ENCODE data around the gene BMP8A. TPM values are rescaled to one million over a fixed set of nuclear protein-coding genes. Genes with fewer than 3 reads are reported as not detected.
"Not testable (repeated sequence)": the region's sequence is repeated elsewhere in the genome, so short reads cannot be mapped to it uniquely, and the experiment has no call there.

Gene BMP8A
- polyA plus RNA-seq (ENCODE audit: insufficient read length in 4 of 4) = under 1 TPM; 0.14 to 0.93 (median 0.34) TPM

- DNase-seq (ENCODE audit: low read depth in 4 of 4, low spot score in 3 of 4) = peak in 2 of 4 donors; percentile 32 to 36
Measured at GRCh38 chr1:39491146-39491921, at the start of gene BMP8A. Gene BMP8A (plus strand): TSS chr1:39491636. CDS start chr1:39491992, 356 bp downstream.

- no peak for DNase-seq (ENCODE audit: low read depth in 4 of 4, low spot score in 3 of 4)
Measured at GRCh38 chr1:39441797-39442196, 49.6 kb upstream of the BMP8A start.

- DNase-seq (ENCODE audit: low read depth in 4 of 4, low spot score in 3 of 4) = no peak
Measured at GRCh38 chr1:39445573-39445972, 45.9 kb upstream of the BMP8A start.

GRCh38 chr1:39446986-39447567, 44.4 kb upstream of the BMP8A start:
- no peak for DNase-seq (ENCODE audit: low read depth in 4 of 4, low spot score in 3 of 4)

- DNase-seq (ENCODE audit: low read depth in 4 of 4, low spot score in 3 of 4) = not testable (repeated sequence)
Measured at GRCh38 chr1:39450041-39450440, 41.4 kb upstream of the BMP8A start.

GRCh38 chr1:39450956-39451606, 40.4 kb upstream of the BMP8A start:
- no peak for DNase-seq (ENCODE audit: low read depth in 4 of 4, low spot score in 3 of 4)

GRCh38 chr1:39452081-39452480, 39.4 kb upstream of the BMP8A start:
- no peak for DNase-seq (ENCODE audit: low read depth in 4 of 4, low spot score in 3 of 4)

- DNase-seq (ENCODE audit: low read depth in 4 of 4, low spot score in 3 of 4) = no peak
Measured at GRCh38 chr1:39452540-39452939, 38.9 kb upstream of the BMP8A start.

- no peak for DNase-seq (ENCODE audit: low read depth in 4 of 4, low spot score in 3 of 4)
Measured at GRCh38 chr1:39453603-39454002, 37.8 kb upstream of the BMP8A start.

- DNase-seq (ENCODE audit: low read depth in 4 of 4, low spot score in 3 of 4) = no peak
Measured at GRCh38 chr1:39458991-39459390, 32.4 kb upstream of the BMP8A start.

GRCh38 chr1:39462074-39462473, 29.4 kb upstream of the BMP8A start:
- DNase-seq (ENCODE audit: low read depth in 4 of 4, low spot score in 3 of 4) = no peak

GRCh38 chr1:39466413-39467107, 24.9 kb upstream of the BMP8A start:
- no peak for DNase-seq (ENCODE audit: low read depth in 4 of 4, low spot score in 3 of 4)

- peak in 3 of 4 donors; percentile 26 to 39 (median 29) for DNase-seq (ENCODE audit: low read depth in 4 of 4, low spot score in 3 of 4)
Measured at GRCh38 chr1:39467108-39467720, 24.2 kb upstream of the BMP8A start.

GRCh38 chr1:39469150-39469549, 22.3 kb upstream of the BMP8A start:
- DNase-seq (ENCODE audit: low read depth in 4 of 4, low spot score in 3 of 4) = no peak

GRCh38 chr1:39470040-39470439, 21.4 kb upstream of the BMP8A start:
- no peak for DNase-seq (ENCODE audit: low read depth in 4 of 4, low spot score in 3 of 4)

GRCh38 chr1:39472826-39473225, 18.6 kb upstream of the BMP8A start:
- no peak for DNase-seq (ENCODE audit: low read depth in 4 of 4, low spot score in 3 of 4)

- DNase-seq (ENCODE audit: low read depth in 4 of 4, low spot score in 3 of 4) = no peak
Measured at GRCh38 chr1:39473324-39473723, 18.1 kb upstream of the BMP8A start.

- DNase-seq (ENCODE audit: low read depth in 4 of 4, low spot score in 3 of 4) = no peak
Measured at GRCh38 chr1:39474810-39475209, 16.6 kb upstream of the BMP8A start.

- not testable (repeated sequence) for DNase-seq (ENCODE audit: low read depth in 4 of 4, low spot score in 3 of 4)
Measured at GRCh38 chr1:39475551-39475950, 15.9 kb upstream of the BMP8A start.

GRCh38 chr1:39478126-39478915, 13.1 kb upstream of the BMP8A start:
- DNase-seq (ENCODE audit: low read depth in 4 of 4, low spot score in 3 of 4) = no peak
